H9 (cell line): ENCODE data around the gene CYP19A1. TPM values are rescaled to one million over a fixed set of nuclear protein-coding genes. Genes with fewer than 3 reads are reported as not detected.

Experiments used
- DNase-seq: peaks from one replicate; pipeline ENCODE4 v3.0.0-alpha.2; 2017
- H2AFZ ChIP-seq: one replicate; pipeline ENCODE4 v1.6.1; 2013; ENCODE audit warnings: mild to moderate bottlenecking, low read length, control low read depth, moderate library complexity
- H2AK5ac ChIP-seq: 2 replicates; pipeline ENCODE4 v1.6.1; 2013; ENCODE audit warnings: low read length, control low read depth, mixed read lengths; ENCODE audit not compliant: insufficient read length
- H2BK120ac ChIP-seq: one replicate; pipeline ENCODE4 v1.6.1; 2013; ENCODE audit warnings: low read depth, mild to moderate bottlenecking, low read length, control low read depth, inconsistent platforms; ENCODE audit not compliant: poor library complexity, severe bottlenecking
- H2BK12ac ChIP-seq: 2 replicates; pipeline ENCODE4 v1.6.1; 2013; ENCODE audit warnings: low read length, control low read depth, mixed read lengths, low read depth; ENCODE audit not compliant: insufficient read length
- H2BK15ac ChIP-seq: 2 replicates; pipeline ENCODE4 v1.6.1; 2013; ENCODE audit warnings: low read depth, low read length, control low read depth
- H2BK20ac ChIP-seq: one replicate; pipeline ENCODE4 v1.6.1; 2013; ENCODE audit warnings: low read depth, mild to moderate bottlenecking, low read length, control low read depth, inconsistent platforms; ENCODE audit not compliant: poor library complexity, severe bottlenecking
- H2BK5ac ChIP-seq: 2 replicates; pipeline ENCODE4 v1.6.1; 2013; ENCODE audit warnings: low read length, control low read depth, mixed read lengths; ENCODE audit not compliant: insufficient read length
- H3K14ac ChIP-seq: 2 replicates; pipeline ENCODE4 v1.6.1; 2013; ENCODE audit warnings: low read length, control low read depth; ENCODE audit not compliant: insufficient read depth
- H3K18ac ChIP-seq: 2 replicates; pipeline ENCODE4 v1.6.1; 2013; ENCODE audit warnings: low read depth, mild to moderate bottlenecking, mixed read lengths, low read length, control low read depth; ENCODE audit not compliant: insufficient read length
- H3K23ac ChIP-seq: 2 replicates; pipeline ENCODE4 v1.6.1; 2013; ENCODE audit warnings: low read length, control low read depth, mixed read lengths, low read depth; ENCODE audit not compliant: insufficient read length
- H3K23me2 ChIP-seq: 2 replicates; pipeline ENCODE4 v1.6.1; 2013; ENCODE audit warnings: low read depth, mild to moderate bottlenecking, mixed read lengths, low read length, control low read depth; ENCODE audit not compliant: insufficient read length, poor library complexity, severe bottlenecking
- H3K27ac ChIP-seq: 2 replicates; pipeline ENCODE4 v1.5.1; 2013; ENCODE audit warnings: low read length, control low read depth, mixed read lengths, low read depth; ENCODE audit not compliant: insufficient read length
- H3K27me3 ChIP-seq: 2 replicates; pipeline ENCODE4 v1.6.1; 2013; ENCODE audit warnings: low read length, control low read depth, inconsistent platforms; ENCODE audit not compliant: insufficient read depth
- H3K4ac ChIP-seq: 2 replicates; pipeline ENCODE4 v1.6.1; 2013; ENCODE audit warnings: low read depth, mild to moderate bottlenecking, control low read depth, inconsistent platforms, low read length, moderate library complexity
- H3K4me1 ChIP-seq: 2 replicates; pipeline ENCODE4 v1.6.1; 2013; ENCODE audit warnings: low read length, control low read depth, inconsistent platforms; ENCODE audit not compliant: insufficient read depth
- H3K4me2 ChIP-seq: 2 replicates; pipeline ENCODE4 v1.6.1; 2013; ENCODE audit warnings: low read length, control low read depth, mixed read lengths; ENCODE audit not compliant: insufficient read length, insufficient read depth
- H3K56ac ChIP-seq: 2 replicates; pipeline ENCODE4 v1.6.1; 2013; ENCODE audit warnings: low read depth, mild to moderate bottlenecking, mixed read lengths, low read length, control low read depth; ENCODE audit not compliant: insufficient read length
- H3K79me1 ChIP-seq: 2 replicates; pipeline ENCODE4 v1.6.1; 2013; ENCODE audit warnings: low read depth, mild to moderate bottlenecking, moderate library complexity, low read length, control low read depth, inconsistent platforms; ENCODE audit not compliant: insufficient read depth, poor library complexity, severe bottlenecking
- H3K79me2 ChIP-seq: 2 replicates; pipeline ENCODE4 v1.6.1; 2013; ENCODE audit warnings: low read length, control low read depth, inconsistent platforms; ENCODE audit not compliant: insufficient read depth
- H3K9ac ChIP-seq: 2 replicates; pipeline ENCODE4 v1.6.1; 2013; ENCODE audit warnings: low read length, control low read depth, mixed read lengths; ENCODE audit not compliant: insufficient read length; ENCODE audit errors: extremely low read depth
- H3K9me3 ChIP-seq: one replicate; pipeline ENCODE4 v1.6.1; 2013; ENCODE audit warnings: low read depth, low read length, inconsistent platforms; ENCODE audit not compliant: control insufficient read depth
- H3T11ph ChIP-seq: one replicate; pipeline ENCODE4 v1.6.1; 2013; ENCODE audit warnings: mild to moderate bottlenecking, low read length, control low read depth, inconsistent platforms
- H4K20me1 ChIP-seq: one replicate; pipeline ENCODE4 v1.6.1; 2013; ENCODE audit not compliant: control insufficient read depth, insufficient read length, insufficient read depth
- H4K5ac ChIP-seq: 2 replicates; pipeline ENCODE4 v1.6.1; 2013; ENCODE audit warnings: low read depth, mild to moderate bottlenecking, mixed read lengths, low read length, control low read depth; ENCODE audit not compliant: insufficient read length
- H4K8ac ChIP-seq: replicated peaks from 2 replicates; pipeline ENCODE4 v1.6.1; 2013; ENCODE audit warnings: low read length, control low read depth, mixed read lengths, low read depth; ENCODE audit not compliant: insufficient read length
- H4K91ac ChIP-seq: 2 replicates; pipeline ENCODE4 v1.6.1; 2013; ENCODE audit warnings: low read depth, mild to moderate bottlenecking, moderate library complexity, mixed read lengths, low read length, control low read depth; ENCODE audit not compliant: insufficient read length
- H3K27ac Mint-ChIP-seq, 3 experiments: 2 replicates in 2 of 3; 3 replicates in 1 of 3; pipeline ENCODE4 v1.8.0; 2020 to 2021; ENCODE audit warnings: mixed read lengths in 3 of 3, mild to moderate bottlenecking in 1 of 3, moderate library complexity in 1 of 3
- H3K27me3 Mint-ChIP-seq: 2 replicates; pipeline ENCODE4 v1.8.0; 2021; ENCODE audit warnings: low read depth, mild to moderate bottlenecking, moderate library complexity, mixed read lengths
- H3K36me3 Mint-ChIP-seq, 3 experiments: 2 replicates in 2 of 3; 3 replicates in 1 of 3; pipeline ENCODE4 v1.8.0; 2020 to 2021; ENCODE audit warnings: low read depth in 3 of 3, mixed read lengths in 3 of 3; ENCODE audit not compliant: insufficient read depth in 1 of 3
- H3K4me1 Mint-ChIP-seq, 2 experiments: 2 replicates each; pipeline ENCODE4 v1.8.0; 2020; ENCODE audit warnings: mixed read lengths in 2 of 2
- H3K4me3 Mint-ChIP-seq, 2 experiments: 2 replicates in 1 of 2; 3 replicates in 1 of 2; pipeline ENCODE4 v1.8.0; 2020 to 2021; ENCODE audit warnings: mild to moderate bottlenecking in 2 of 2, mixed read lengths in 2 of 2, moderate library complexity in 1 of 2
- H3K9me3 Mint-ChIP-seq, 2 experiments: 2 replicates in 1 of 2; 3 replicates in 1 of 2; pipeline ENCODE4 v1.8.0; 2020; ENCODE audit warnings: mild to moderate bottlenecking in 2 of 2, mixed read lengths in 2 of 2, moderate library complexity in 1 of 2
- WGBS: extraction: QIAGEN DNeasy Blood & Tissue Kit; methylation state at CpG from one replicate; pipeline ENCODE4 v1.1.7; 2013; ENCODE audit warnings: missing lambda C conversion rate, low lambda C conversion rate, mixed read lengths; ENCODE audit not compliant: insufficient read length; ENCODE audit errors: extremely low coverage; 5-methylcytosine and 5-hydroxymethylcytosine counted together
- total RNA-seq: library from RNA; stranded (reverse); gene quantifications from 2 replicates; pipeline ENCODE4 v1.2.1, GENCODE V29; 2021
- TF ChIP-seq, protein P1 (sequence below): fragments of 200-600 bp; sonication (generic); conservative IDR thresholded peaks from 3 replicates; pipeline ENCODE4 v1.8.0; 2021; ENCODE audit warnings: antibody characterized with exemption, mild to moderate bottlenecking

CYP19A1 gene
- total RNA-seq, 1 experiment from 2014 or later: not detected

DNA sequence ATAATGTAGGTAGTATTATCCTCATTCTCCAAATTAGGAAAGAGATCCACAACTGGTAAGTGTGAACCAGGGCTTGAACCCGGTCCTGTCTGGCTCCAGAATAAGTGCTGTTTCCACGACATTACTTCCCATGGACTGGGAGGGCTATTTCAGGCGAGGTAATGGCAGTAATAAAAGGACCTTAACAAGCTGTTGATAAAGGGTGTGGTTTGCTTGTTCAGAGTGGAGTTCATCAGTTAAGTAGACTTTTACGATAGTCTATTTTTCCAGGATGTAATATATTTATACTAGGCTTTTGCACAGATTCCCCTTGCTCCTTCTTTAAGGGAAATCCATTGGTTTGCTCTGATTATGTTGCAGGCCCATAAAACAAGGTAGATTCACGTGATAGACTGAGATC, 155.3 kb downstream of the CYP19A1 start:
- Mint-ChIP-seq H3K36me3 (no peaks in the 10 kb centered on the region; a peak in 1 of 7 replicates), H3K27ac (no peak overlapping the region), H3K4me3 (no peak overlapping the region), H3K9me3 (peaks cover 0 to 3% of the 10 kb centered on the region in 2 experiments; a peak in 2 of 5 replicates), H3K4me1 (0 out of 4 replicates have a peak, but pooled peaks cover 0 to 2% of the 10 kb centered on the region in 2 experiments), H3K27me3 (no peaks in the 10 kb centered on the region; the same call in 1 of the 2 replicates)
- no peaks in the 10 kb centered on the region; the same call in 1 of the 2 replicates for H3K27me3 ChIP-seq
- H2AK5ac ChIP-seq: no peak overlapping the region
- H4K20me1 ChIP-seq: no peaks in the 10 kb centered on the region
- no peak overlapping the region for H3K27ac ChIP-seq
- no peak overlapping the region for H4K8ac ChIP-seq
- no peak overlapping the region for H2BK20ac ChIP-seq
- no peak overlapping the region for H3K9ac ChIP-seq
- no peak overlapping the region for H4K5ac ChIP-seq
- no peak for DNase-seq
- H3K18ac ChIP-seq: no peak overlapping the region
- H3K14ac ChIP-seq: no peak overlapping the region
- H3T11ph ChIP-seq: no peak overlapping the region
- no peak overlapping the region for H3K4me2 ChIP-seq
- no peak overlapping the region for H3K23ac ChIP-seq
- H2BK5ac ChIP-seq: no peak overlapping the region
- no peak overlapping the region for H3K4ac ChIP-seq
- H3K79me1 ChIP-seq: no peaks in the 10 kb centered on the region
- H3K9me3 ChIP-seq: no peaks in the 10 kb centered on the region
- no peak overlapping the region for H3K56ac ChIP-seq
- WGBS: no CpG with 5 or more reads among the region's 5 CpGs
- H2BK15ac ChIP-seq: no peak overlapping the region
- H2BK120ac ChIP-seq: no peak overlapping the region
- no peaks in the 10 kb centered on the region for H3K23me2 ChIP-seq
- H3K4me1 ChIP-seq: no peaks in the 10 kb centered on the region
- no peak overlapping the region for H4K91ac ChIP-seq
- H2BK12ac ChIP-seq: no peak overlapping the region
- TF ChIP-seq, protein P1, sequence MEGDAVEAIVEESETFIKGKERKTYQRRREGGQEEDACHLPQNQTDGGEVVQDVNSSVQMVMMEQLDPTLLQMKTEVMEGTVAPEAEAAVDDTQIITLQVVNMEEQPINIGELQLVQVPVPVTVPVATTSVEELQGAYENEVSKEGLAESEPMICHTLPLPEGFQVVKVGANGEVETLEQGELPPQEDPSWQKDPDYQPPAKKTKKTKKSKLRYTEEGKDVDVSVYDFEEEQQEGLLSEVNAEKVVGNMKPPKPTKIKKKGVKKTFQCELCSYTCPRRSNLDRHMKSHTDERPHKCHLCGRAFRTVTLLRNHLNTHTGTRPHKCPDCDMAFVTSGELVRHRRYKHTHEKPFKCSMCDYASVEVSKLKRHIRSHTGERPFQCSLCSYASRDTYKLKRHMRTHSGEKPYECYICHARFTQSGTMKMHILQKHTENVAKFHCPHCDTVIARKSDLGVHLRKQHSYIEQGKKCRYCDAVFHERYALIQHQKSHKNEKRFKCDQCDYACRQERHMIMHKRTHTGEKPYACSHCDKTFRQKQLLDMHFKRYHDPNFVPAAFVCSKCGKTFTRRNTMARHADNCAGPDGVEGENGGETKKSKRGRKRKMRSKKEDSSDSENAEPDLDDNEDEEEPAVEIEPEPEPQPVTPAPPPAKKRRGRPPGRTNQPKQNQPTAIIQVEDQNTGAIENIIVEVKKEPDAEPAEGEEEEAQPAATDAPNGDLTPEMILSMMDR: no peak
- H2AFZ ChIP-seq: no peak overlapping the region
- no peaks in the 10 kb centered on the region for H3K79me2 ChIP-seq
